PC-3 (cell line): ENCODE results near the gene ADCY5. TPM values are rescaled to one million over a fixed set of nuclear protein-coding genes. Genes with fewer than 3 reads are reported as not detected.

Source experiments
- ATAC-seq: fragments of 200-7000 bp; cut with Tn5 transposase; 2 replicates; pipeline ENCODE4 v1.9.1; 2020; ENCODE audit warnings: mild to moderate bottlenecking, moderate library complexity
- BruUV-seq: library from RNA; stranded (reverse); fragments of 400-500 nt; replicated peaks from 2 replicates; lab custom pipeline; 2021; lab: Mats Ljungman, UMichigan
- CTCF ChIA-PET: fragments of 300-600 bp; sonication (Branson Sonifier 250); formaldehyde crosslinking; loops from one replicate; lab custom pipeline; 2022; ENCODE audit warnings: antibody characterized with exemption; lab: Charles Lee
- POLR2A ChIA-PET: fragments of 300-600 bp; sonication (Branson Sonifier 250); formaldehyde crosslinking; loops from one replicate; lab custom pipeline; 2022; ENCODE audit warnings: antibody characterized with exemption; ENCODE audit not compliant: unreplicated experiment; lab: Charles Lee
- DNase-seq: peaks from one replicate; pipeline ENCODE4 v3.0.0-alpha.2; 2015
- H2AFZ ChIP-seq: fragments of 300-600 bp; sonication (generic); 2 replicates; pipeline ENCODE4 v1.6.0; 2016; ENCODE audit warnings: antibody characterized with exemption, low read length
- H3F3A ChIP-seq: fragments of 300-600 bp; sonication (generic); one replicate; pipeline ENCODE4 v1.6.0; 2017; ENCODE audit warnings: antibody characterized with exemption, low read length, control low read depth, mild to moderate bottlenecking; ENCODE audit not compliant: unreplicated experiment
- H3K27ac ChIP-seq: fragments of 300-600 bp; sonication (generic); 2 replicates; pipeline ENCODE4 v1.5.1; 2016; ENCODE audit warnings: mild to moderate bottlenecking, low read length
- H3K27me3 ChIP-seq: fragments of 300-600 bp; sonication (generic); 2 replicates; pipeline ENCODE4 v1.6.1; 2016; ENCODE audit warnings: low read length, mixed read lengths
- H3K36me3 ChIP-seq: fragments of 300-600 bp; sonication (generic); 2 replicates; pipeline ENCODE4 v1.6.1; 2016; ENCODE audit warnings: low read depth, mixed run types, low read length, mixed read lengths
- H3K4me1 ChIP-seq: fragments of 300-600 bp; sonication (generic); 2 replicates; pipeline ENCODE4 v1.5.1; 2016; ENCODE audit warnings: low read length; ENCODE audit not compliant: insufficient read depth
- H3K4me2 ChIP-seq: fragments of 300-600 bp; sonication (generic); 2 replicates; pipeline ENCODE4 v1.6.0; 2016; ENCODE audit warnings: low read length
- H3K4me3 ChIP-seq: fragments of 300-600 bp; sonication (generic); 2 replicates; pipeline ENCODE4 v1.5.1; 2016; ENCODE audit warnings: mild to moderate bottlenecking, low read length, mixed read lengths
- H3K79me2 ChIP-seq: fragments of 300-600 bp; sonication (generic); 2 replicates; pipeline ENCODE4 v1.6.1; 2017; ENCODE audit warnings: low read length, mixed read lengths
- H3K9ac ChIP-seq: fragments of 300-600 bp; sonication (generic); 2 replicates; pipeline ENCODE4 v1.6.0; 2016; ENCODE audit warnings: mild to moderate bottlenecking, low read length
- H3K9me2 ChIP-seq: fragments of 300-600 bp; sonication (generic); replicated peaks from 2 replicates; pipeline ENCODE4 v1.6.1; 2016; ENCODE audit warnings: mixed run types, low read length, mixed read lengths
- H3K9me3 ChIP-seq: fragments of 300-600 bp; sonication (generic); 2 replicates; pipeline ENCODE4 v1.6.1; 2016; ENCODE audit warnings: low read length, mixed read lengths
- H4K20me1 ChIP-seq: fragments of 300-600 bp; sonication (generic); 2 replicates; pipeline ENCODE4 v1.6.1; 2016; ENCODE audit warnings: low read length, mixed read lengths
- CTCF ChIP-seq: fragments of 300-600 bp; sonication (generic); conservative IDR thresholded peaks from 2 replicates; pipeline ENCODE4 v1.5.1; 2017; ENCODE audit warnings: antibody characterized with exemption, low read depth, mild to moderate bottlenecking, low read length
- EZH2 ChIP-seq: fragments of 300-600 bp; sonication (generic); IDR thresholded peaks from one replicate; pipeline ENCODE4 v1.6.1; 2017; ENCODE audit warnings: antibody characterized with exemption, mild to moderate bottlenecking, low read length; ENCODE audit not compliant: unreplicated experiment
- EZH2phosphoT487 ChIP-seq: fragments of 300-600 bp; sonication (generic); IDR thresholded peaks from 2 replicates; pipeline ENCODE4 v1.6.1; 2018; ENCODE audit warnings: mild to moderate bottlenecking, antibody characterized with exemption, low read length, borderline replicate concordance
- intact Hi-C: fragments of 100-400 bp; cut with micrococcal nuclease; formaldehyde crosslinking; loops from 2 replicates; pipeline ENCODE4 v1.9.0; 2023
- total RNA-seq: library from RNA; depleted of rRNA; stranded (reverse); fragments of >200 nt; gene quantifications from 2 replicates; pipeline ENCODE4 v1.2.3, GENCODE V29; 2014

The ADCY5 gene
- total RNA-seq, 1 experiment from 2014 or later, result not detected

- Histone ChIP-seq H3K4me2 (no peak overlapping the region), H3K27ac (no peak overlapping the region), H2AFZ (no peak overlapping the region), H3K9me3 (no peaks in the 10 kb centered on the region), H3F3A (no peaks in the 10 kb centered on the region), H3K4me3 (no peak overlapping the region), H4K20me1 (no peaks in the 10 kb centered on the region), H3K79me2 (no peaks in the 10 kb centered on the region), H3K4me1 (no peaks in the 10 kb centered on the region), H3K27me3 (peaks cover 27% of the 10 kb centered on the region; the same call in 1 of the 2 replicates), H3K9ac (no peak overlapping the region), H3K9me2 (no peaks in the 10 kb centered on the region), H3K36me3 (no peaks in the 10 kb centered on the region)
- DNase-seq (no peak), ATAC-seq (no peak)
- POLR2A ChIA-PET, result no interaction called here
- no TSS peak for BruUV-seq
- intact Hi-C loops, result no loop called here
- TF ChIP-seq CTCF (no peak), EZH2 (no peak), EZH2phosphoT487 (no peak)
- CTCF ChIA-PET, result no interaction called here
Measured at GRCh38 chr3:123374016-123374415, 74.9 kb downstream of the ADCY5 start.

- CTCF ChIA-PET, result no interaction called here
- POLR2A ChIA-PET, result no interaction called here
- H3K9ac ChIP-seq, result no peak overlapping the region
- no peaks in the 10 kb centered on the region for H4K20me1 ChIP-seq
- intact Hi-C loops, result no loop called here
- H3K4me3 ChIP-seq, result no peak overlapping the region
- no peak overlapping the region for H2AFZ ChIP-seq
- no peak overlapping the region for H3K4me2 ChIP-seq
- H3K9me2 ChIP-seq, result no peaks in the 10 kb centered on the region
- H3K4me1 ChIP-seq, result no peaks in the 10 kb centered on the region
- no peak overlapping the region for H3K27ac ChIP-seq
- H3F3A ChIP-seq, result no peaks in the 10 kb centered on the region
- DNase-seq (no peak), ATAC-seq (no peak)
- peaks cover 24% of the 10 kb centered on the region; the same call in 1 of the 2 replicates for H3K27me3 ChIP-seq
- H3K36me3 ChIP-seq, result no peaks in the 10 kb centered on the region
- no peaks in the 10 kb centered on the region for H3K9me3 ChIP-seq
- H3K79me2 ChIP-seq, result no peaks in the 10 kb centered on the region
- TF ChIP-seq CTCF (no peak), EZH2phosphoT487 (no peak), EZH2 (no peak)
- BruUV-seq, result no TSS peak
Measured at GRCh38 chr3:123373474-123373987, 75.4 kb downstream of the ADCY5 start.

GRCh38 chr3:123372686-123373473 is 76.0 kb downstream of the ADCY5 start:
- no peak for TF ChIP-seq CTCF
- TF ChIP-seq EZH2, result no peak
- TF ChIP-seq EZH2phosphoT487, result no peak
- ChIA-PET CTCF (no interaction called here), POLR2A (no interaction called here)
- Histone ChIP-seq H3K9ac (no peak overlapping the region), H2AFZ (no peak overlapping the region), H3K79me2 (no peaks in the 10 kb centered on the region), H3K36me3 (no peaks in the 10 kb centered on the region), H3K4me3 (no peak overlapping the region), H3K9me2 (no peaks in the 10 kb centered on the region), H3K9me3 (no peaks in the 10 kb centered on the region), H4K20me1 (no peaks in the 10 kb centered on the region), H3K4me2 (no peak overlapping the region), H3F3A (no peaks in the 10 kb centered on the region), H3K27me3 (peaks cover 19% of the 10 kb centered on the region; the same call in 1 of the 2 replicates), H3K4me1 (no peaks in the 10 kb centered on the region), H3K27ac (no peak overlapping the region)
- BruUV-seq, result no TSS peak
- intact Hi-C loops, result no loop called here
- DNase-seq, result no peak
- no peak for ATAC-seq
